Stimulated activated CD8-positive, alpha-beta memory T cell treated with anti-CD3 and anti-CD28 coated beads, Interleukin-12 subunit alpha, Interleukin-12 subunit beta, amount 100 ng/mL, for 1 hour (primary cell): ENCODE measurements around the gene HBS1L.
"Not testable (repeated sequence)": the region's sequence is repeated elsewhere in the genome, so short reads cannot be mapped to it uniquely, and the experiment has no call there.

Experiments
- DNase-seq: peaks from one replicate; pipeline ENCODE4 v3.0.0-alpha.2; 2020; ENCODE audit warnings: low read depth

HBS1L gene

DNA sequence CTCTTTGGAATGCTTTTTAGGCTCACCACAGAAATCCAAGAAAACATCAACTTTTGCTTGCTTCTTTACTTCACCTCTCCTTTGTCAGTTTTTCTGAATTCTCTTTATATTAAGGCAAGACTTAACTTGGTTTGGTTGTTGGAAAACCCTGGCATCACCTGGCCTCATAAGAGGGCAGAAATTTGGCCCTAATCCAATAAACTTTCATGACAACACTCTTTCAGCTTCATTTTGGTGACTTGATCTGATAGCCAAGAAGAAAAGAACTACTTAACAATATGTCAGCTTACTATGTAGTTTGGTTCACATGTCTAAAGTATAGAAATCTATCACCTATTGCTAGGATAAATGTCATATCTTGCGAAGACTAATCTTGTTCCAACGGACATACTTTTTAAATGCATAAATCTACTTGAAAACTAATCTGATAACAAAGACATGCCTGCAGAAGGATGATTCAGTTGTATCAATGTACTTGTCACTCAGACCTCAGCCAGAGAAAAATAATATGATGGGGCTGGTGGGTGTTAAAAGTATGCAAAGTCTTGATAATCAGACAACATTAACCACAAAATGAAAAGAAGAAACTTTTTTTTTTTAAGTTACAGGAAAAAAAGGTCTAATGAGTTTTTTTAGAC, 19.3 kb upstream of the HBS1L start:
- DNase-seq = no peak

DNA sequence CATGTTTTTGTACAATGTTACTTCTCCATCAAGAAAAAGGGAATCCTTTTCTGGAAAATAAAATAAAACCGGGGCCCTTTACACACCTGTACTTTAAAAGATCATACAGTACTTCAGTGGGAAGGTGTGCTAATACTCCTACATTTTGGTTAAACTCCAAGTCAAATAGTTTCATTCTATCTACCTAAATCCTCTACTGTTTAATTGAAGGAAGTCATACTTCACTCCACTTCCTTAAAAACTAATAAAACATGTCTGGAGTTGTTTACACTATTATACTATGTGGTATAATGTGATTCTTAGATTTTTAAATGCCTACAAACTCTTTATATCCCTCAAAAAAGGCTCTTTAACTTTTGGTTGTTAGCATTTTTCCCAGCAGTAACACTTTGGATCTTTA, 18.6 kb upstream of the HBS1L start:
- no peak for DNase-seq

DNA sequence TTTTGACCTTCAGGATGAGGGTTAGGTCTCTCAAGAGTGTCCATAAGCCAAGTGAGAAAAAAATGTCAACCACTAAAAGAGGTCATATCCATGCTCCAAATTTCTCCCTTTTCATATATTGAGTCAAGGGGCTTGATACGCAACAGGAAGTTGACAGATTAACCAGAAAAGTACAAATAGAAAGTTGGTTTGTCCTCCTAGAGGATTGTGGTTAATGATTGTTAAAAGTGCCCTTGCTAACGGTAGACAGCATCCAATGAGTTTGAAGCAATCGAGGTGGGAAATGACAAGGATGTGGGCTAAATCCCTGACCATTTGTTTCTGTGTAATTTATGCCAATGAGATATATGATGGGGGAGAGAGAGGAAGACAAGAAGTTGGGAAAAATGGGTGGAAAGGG, 18.1 kb upstream of the HBS1L start:
- DNase-seq = no peak

DNA sequence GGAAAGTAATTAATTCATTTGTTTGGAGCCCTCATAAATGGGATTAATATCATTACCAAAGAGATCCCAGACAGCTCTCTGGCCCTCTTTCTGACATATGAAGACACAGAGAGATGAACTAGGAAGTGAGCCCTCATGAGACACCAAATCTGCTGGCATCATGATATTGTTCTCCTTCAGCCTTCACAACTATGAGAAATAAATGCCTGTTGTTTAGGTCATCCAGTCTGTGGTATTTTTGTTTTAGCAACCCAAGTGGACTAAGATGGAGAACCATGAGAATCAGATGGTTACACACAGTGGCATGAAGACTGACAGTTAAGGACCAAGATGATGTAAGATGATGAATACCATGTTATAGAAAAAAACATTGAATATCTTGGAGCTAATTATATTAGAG, 16.9 kb upstream of the HBS1L start:
- DNase-seq = no peak

DNA sequence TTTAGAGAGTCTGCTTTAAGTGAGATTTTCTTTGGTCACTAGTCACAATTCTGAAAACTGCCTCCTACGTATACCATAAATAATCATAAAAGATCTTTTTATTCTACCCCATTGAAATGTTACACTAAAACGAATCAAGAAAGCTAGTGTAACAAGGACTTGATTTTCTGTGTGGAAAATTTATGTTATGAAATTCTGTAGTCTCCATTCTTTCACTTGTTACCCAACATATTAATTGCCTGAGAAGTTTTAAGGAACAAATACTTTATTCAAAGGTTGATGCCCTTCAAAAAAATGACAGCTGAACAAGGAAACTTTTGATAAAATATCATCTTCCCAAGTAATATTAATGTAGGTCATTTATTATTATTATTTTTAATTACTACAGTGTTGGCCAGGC, 13.3 kb upstream of the HBS1L start:
- DNase-seq = no peak

DNA sequence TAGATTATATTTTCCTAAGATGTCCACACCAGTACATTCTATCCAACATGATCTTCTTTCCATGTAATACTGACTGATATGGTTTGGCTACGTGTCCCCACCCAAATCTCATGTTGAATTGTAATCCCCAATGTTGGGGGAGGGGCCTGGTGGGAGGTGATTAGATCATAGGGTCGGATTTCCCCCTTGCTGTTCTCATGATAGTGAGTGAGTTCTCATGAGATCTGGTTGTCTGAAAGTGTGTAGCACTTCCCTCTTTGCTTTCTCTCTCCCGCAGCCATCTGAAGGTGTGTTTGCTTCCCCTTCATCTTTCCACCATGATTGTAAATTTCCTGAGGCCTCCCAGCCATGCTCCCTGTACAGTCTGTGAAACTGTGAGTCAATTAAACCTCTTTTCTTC, 12.2 kb upstream of the HBS1L start:
- DNase-seq = no peak

DNA sequence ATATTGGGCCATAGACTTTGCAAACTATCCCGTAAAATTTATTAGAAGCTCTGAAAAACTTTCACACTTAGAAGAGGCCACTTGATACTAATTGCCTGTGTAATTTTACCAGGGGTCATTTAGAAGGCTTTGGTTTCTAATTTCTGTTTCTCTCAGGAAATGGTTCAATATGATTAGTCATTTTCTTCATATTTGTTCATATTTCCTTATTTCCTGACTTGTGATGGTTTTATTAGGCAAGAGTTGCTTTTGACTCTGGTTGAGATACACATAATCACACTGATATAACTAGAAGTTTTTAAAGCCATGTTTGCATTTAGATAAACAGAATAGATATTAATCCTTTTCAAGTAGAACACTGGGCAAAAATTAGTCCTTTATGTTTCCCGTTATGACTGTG, 11.8 kb upstream of the HBS1L start:
- DNase-seq = no peak

DNA sequence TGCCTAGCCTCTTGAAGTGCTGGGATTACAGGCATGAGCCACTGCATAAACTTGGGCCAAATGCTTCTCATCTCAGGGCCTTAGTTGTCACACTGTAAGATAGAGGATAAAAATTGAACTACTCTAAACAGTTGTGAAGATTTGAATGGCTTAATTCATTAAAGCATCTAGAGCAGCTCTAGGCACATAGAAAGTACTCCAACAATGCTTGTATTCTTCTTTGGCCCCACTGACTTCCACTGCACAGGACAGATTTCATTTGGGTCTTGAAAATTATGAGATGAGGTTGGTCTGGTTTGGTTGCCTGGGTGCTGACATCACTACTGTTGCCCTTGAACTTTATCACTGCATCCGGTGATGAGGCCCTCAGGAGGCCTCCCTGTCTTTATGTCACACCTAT, 10.0 kb upstream of the HBS1L start:
- DNase-seq = no peak

DNA sequence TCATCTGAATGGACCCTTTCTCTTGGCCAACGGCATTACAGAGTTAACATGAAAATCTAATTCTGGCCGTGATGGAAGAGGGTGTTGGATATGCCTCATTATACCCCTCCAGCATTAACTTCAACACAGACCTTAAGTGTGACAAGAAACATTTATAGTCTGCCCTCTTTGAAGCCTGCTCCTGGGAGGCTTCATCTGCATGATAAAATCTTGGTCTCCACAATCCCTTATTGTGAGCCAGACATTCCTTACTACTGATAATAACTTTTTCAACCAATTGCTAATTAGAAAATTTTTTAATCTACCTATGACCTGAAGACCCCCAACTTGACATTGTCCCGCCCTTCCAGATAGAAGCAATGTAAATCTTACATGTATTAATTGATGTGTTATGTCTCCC, 9.3 kb upstream of the HBS1L start:
- no peak for DNase-seq

DNA sequence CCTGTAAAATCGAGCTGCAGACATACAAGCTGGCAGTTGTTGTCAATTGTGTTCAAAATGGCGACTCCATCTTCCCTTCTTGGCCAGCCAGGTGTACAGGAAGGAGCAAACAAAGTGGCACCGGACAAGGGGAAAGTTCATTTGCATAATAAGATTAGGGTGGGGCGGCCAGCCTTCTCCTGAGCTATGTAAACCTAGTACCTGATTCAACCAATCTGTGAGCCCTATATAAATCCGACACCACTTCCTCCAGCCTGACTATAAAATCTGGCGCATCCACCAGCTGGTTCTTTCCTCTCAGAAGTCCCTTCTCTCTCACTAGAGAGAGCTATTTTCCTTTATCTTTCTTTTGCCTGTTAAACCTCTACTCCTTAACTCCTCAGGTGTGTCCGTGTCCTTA, 8.1 kb upstream of the HBS1L start:
- no peak for DNase-seq

DNA sequence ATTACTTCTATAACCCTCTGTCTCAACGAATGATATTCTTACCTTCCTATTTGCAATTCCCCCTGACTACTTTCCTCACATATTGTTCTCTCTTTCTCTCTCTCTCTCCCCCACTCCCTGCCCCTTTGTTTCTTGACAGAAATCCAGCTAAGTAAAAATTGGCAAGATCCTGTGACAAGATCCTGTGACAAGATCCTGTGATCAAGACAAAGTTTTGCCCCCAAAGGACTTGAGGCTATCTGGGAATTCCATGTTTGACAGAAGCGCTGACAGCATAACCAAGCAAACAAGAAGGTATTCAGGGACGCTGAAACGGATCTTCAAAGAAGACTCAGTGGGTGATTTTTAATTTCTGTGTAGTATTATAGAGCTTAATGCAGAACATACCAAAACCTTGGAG, 5.5 kb upstream of the HBS1L start:
- DNase-seq = no peak

DNA sequence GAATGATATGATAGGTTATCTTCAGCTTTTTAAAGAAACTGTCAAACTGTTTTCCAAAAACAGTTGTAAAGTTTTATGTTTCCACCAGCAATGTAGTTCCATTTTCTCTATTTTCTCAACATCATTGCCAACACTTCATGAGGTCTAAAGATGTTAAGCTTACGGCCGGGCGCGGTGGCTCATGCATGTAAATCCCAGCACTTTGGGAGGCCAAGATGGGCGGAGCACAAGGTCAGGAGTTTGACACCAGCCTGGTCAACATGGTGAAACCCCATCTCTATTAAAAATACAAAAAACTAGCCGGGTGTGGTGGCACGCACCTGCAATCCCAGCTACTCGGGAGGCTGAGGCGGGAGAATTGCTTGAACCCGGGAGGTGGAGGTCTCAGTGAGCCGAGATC, 3.7 kb upstream of the HBS1L start:
- DNase-seq = not testable (repeated sequence)

DNA sequence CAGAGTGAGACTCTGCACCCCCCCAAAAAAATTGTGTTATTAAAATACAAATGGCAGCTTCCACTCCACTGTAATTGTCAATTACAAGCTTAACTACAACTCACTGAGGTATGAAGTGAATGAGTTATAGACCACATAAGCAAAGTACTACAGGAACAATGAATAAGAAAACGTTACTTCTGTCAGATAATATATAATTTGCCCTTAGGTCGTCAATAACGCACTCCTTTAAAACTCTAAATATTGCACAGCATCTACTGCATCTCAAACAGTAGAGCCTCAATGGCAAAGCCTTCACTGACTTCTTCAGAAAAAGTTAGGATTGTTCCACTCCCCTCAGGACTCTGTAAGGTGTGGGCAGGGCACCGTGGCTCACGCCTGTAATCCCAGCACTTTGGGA, 2.0 kb upstream of the HBS1L start:
- DNase-seq = no peak

DNA sequence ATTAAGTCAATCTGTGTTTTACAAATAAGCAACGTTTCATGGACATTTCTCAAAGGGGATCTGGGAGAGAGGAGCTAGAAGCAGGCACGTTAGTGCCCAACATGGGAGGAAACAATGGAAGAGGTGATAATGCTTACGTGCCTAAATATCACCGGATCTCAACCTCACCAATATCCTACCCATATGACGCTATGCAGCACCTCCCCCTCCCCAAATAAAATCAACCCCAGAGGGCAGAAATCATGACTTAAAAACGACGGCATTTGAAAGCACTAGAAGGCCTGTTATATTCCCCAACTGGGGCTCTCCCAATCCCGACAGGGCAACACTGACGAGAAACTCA, 425 bp downstream of the HBS1L start:
- no peak for DNase-seq

DNA sequence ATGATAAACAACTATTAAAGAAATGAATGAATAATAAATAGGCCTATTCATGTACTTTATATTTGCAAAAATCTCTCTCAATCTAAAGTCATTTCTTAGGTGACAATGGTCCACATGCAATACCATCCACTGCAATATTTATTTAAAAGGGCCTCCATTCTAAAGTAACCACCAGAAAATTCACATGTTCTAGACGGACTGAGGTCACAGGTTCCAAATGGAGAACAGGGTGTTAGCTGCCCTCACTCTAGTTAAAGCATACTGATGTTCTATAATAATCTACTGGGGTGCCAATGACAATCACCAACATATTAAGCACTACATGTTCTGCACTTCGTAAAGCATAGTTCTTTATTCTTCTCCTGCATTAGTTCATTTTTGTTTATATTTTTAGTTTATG, 1.2 kb downstream of the HBS1L start:
- DNase-seq = no peak

DNA sequence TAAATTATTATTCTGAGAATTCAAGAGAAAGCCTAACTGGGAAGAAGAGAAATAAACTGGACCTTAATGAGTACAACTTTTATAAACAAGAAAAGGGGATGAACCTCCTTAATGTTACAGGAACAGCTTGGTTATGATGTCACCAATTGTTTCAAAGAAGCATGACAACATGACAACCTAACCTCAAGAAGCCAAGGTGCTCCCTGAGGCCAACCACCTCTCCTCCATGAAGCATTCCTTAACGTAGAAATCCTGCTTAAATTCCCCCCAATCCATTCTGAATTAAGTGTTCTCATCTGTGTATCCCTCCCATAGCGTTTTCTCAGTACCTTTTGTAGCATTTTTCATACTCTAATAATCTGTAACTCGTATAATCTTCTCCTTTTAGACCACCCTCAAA, 1.7 kb downstream of the HBS1L start:
- no peak for DNase-seq

DNA sequence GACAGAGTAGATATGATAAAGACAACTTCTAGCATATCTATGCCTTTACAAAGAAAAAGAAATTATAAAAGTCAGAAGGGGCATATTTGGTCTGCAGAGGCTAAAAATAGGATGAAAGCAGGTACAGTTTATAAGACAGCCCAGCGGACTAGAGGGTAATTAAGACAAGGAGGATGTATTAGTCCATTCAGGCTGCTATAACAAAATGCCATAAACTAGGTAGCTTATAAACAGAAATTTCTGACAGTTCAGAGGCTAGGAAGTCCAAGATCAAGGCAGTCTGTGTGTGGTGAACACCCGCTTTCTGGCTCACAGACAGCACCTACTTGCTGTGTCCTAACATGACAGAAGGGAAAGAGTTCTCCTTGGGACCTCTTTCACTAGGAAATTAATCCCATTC, 5.7 kb downstream of the HBS1L start:
- no peak for DNase-seq

DNA sequence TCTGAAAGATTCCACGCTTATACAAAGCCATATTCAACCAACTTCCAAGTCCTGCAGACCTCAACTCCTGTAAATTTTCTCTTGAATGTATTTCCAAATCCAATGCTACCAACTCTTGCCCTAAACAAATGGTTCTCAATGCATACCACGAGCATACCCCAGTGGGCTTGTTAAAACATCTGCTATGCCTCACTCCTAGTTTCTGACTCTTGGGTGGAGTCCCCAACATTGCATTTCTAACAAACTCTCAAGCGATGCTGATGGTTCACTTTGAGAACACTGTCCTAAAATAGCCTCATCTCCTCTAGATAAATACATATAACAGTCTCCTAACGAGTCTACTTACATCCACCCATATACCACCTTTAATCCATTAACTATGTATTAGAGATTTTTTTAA, 7.3 kb downstream of the HBS1L start:
- no peak for DNase-seq

DNA sequence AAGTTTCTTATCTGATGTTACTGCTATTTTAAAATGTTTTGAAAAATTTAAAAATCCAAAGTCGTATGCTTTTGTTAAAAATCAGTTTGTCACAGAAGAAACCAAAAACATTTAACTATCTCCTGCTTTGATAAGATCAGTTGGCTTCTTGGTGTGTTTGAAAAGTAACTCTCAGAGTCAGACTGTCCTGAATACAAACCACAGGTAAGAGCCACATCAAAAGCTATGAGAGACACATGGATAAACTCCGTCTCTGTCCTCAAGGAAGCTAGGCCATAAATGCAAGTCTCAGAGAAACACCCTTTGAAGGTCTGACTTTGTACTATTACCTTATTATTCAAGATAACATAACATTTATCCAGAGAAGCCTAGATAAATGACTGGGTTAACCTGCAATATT, 7.7 kb downstream of the HBS1L start:
- DNase-seq = no peak

DNA sequence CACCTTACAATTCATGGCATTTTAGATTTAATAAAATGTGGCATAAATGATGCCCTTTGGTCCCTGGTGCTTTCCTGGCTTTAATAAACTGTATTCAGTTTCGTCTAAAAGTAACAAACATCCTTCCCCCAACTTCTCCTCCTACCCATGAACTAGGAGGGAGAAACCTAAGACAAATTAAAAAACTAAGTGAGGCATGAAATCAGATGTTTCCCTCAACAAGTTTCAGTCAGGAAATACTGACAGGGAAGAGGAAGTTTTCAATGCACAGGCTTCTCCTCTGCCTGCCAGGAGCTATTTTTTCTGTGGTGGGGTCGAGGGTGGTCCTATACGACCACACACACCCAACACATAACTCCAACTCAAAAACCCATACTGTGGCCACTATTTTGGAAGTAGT, 10.0 kb downstream of the HBS1L start:
- no peak for DNase-seq

DNA sequence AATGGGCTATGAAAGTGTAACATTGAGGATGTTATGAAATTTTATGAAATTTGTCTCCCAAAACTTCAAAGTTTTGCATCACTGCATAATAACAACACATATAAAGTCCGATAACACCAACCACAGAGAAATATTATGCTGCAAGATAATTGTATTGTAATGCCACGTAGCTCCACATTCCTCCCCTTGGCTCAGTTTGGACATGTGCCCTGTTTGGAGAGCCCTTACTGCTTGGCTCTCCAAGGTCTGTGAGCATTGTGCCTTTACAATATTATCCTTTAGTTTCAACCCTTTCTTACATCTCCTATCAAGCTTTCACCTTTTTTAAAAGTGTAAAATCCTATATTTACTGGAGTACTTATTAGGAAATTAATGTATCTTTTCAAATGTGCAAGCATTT, 10.8 kb downstream of the HBS1L start:
- no peak for DNase-seq

DNA sequence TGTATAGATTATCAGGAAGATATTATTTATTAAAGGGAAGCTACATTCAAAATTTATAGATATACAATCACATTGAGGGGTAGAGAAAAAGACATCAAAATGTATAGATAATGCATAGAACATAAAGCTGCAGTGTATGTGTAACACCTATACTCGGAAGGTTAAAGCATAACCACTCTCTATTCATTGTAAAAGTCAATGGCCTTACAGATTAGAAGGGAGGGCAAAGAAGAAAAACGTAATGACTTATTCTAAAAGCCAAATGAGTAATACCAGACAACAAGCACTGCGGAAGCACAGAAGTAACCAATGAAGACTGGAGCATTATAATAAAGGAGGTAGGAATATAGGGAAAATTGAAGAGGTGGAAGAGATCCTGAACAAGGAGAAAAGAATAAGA, 11.3 kb downstream of the HBS1L start:
- DNase-seq = no peak

DNA sequence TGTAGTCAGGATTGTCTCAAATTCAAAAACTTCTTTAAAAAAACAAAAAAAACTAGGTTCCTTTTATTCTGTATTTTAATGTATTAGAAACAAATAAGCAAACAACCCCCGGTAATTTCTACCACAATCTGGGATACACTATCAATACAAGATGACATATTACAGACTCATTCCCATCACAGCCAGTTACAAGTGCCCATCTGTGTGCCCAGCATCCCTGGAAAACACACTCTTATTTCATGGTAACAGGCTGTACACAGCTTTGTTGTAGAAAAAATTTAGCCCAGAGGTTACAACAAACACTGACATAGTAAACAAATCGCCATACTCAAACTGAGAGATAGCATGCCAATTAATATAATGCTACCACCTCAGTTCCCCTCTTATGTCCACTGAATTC, 16.3 kb downstream of the HBS1L start:
- no peak for DNase-seq

DNA sequence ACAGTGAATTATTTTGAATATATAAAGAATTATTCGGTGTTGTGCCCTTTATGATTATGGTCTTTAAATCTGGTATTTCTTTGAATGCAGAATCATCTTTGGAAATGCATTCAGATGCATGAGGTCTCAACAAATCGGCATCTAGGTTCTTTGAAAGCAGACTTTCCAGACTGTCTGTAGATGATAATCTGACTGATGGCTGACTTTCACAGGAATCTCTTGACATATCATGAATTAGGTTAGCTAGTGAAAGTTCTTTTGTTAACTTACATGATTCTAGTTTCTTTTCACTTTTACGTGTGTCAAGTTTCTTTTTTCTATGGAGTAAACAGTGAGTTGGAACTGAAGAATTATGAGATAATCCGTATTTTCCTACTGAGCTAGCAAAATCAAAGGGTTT, 17.1 kb downstream of the HBS1L start:
- DNase-seq = no peak

DNA sequence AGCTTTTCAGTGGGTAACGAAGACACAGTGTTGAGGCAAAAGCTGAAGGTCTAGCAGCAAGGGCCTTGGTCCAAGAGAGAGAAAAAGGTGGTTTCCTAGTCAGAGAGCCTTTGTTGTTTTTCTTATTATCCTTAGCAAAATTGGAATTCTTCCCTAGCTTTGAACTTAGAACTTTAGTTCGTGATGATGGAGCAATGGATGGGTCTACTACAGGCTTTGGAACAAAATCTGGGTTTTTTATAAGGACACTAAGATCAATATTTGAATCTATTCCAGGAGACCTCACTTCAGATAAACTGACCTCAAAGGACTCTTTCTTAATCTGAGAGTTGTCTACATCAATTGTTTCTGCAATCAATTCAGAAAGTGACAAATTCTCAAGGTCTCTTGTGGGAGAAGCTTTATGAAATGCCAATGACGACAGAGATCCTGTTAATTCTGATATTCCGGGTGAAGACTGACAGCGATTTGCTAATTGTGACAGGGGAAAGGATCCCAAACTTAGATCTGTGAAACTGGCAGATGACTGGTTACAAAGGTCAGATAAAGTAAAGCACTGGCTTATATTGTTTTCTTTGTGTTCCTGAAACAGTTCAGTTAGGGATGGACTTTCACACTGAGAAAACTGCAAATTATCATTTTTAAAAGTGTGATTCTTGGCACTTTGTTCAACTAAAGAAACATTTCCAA, 17.7 kb downstream of the HBS1L start:
- no peak for DNase-seq
